H1 (cell line): ENCODE data around the gene TBX2. TPM values are rescaled to one million over a fixed set of nuclear protein-coding genes. Genes with fewer than 3 reads are reported as not detected.

Experiments
- CTBP2 ChIP-seq: IDR thresholded peaks from 2 replicates; pipeline ENCODE4 v1.7.0; 2011; ENCODE audit warnings: borderline replicate concordance, mild to moderate bottlenecking, moderate library complexity, mixed read lengths, low read length; ENCODE audit not compliant: insufficient read depth, insufficient read length
- RAD21 ChIP-seq, 2 experiments: IDR thresholded peaks in 1 of 2; conservative IDR thresholded peaks in 1 of 2; 2 replicates each; pipeline ENCODE4 v1.6.1; 2011; ENCODE audit warnings: low read depth in 2 of 2, low read length in 2 of 2, improper control_type of control experiment in 1 of 2, inconsistent platforms in 1 of 2, mild to moderate bottlenecking in 1 of 2, moderate library complexity in 1 of 2
- TAF7 ChIP-seq: optimal IDR thresholded peaks from 2 replicates; pipeline ENCODE3; 2011; ENCODE audit warnings: low read depth, mild to moderate bottlenecking, inconsistent platforms, low read length, moderate library complexity, borderline replicate concordance
- polyA plus RNA-seq, 7 experiments: library from polyadenylated mRNA; depleted of rRNA in 3 of 7; stranded (reverse) in 5 of 7; unstranded in 2 of 7; fragments of >200 nt in 5 of 7; fragments of 200-250 nt in 2 of 7; gene quantifications; 1 replicate in 5 of 7; 2 replicates in 1 of 7; 4 replicates in 1 of 7; pipeline versions ENCODE4 v1.2.1 to v1.2.3, GENCODE V29; 2011 to 2013; ENCODE audit warnings: missing spikeins in 2 of 7, mixed read lengths in 2 of 7
- total RNA-seq: library from RNA; stranded (reverse); fragmentation: NEBNext Ultra II Directional; extraction: Animal tissue kit (Norgen Biotek cat#: 25700); gene quantifications from 2 replicates; pipeline ENCODE4 v1.2.1, GENCODE V29; 2021

Gene TBX2
- total and polyA plus RNA-seq, 2 of the 8 experiments (the other 6 are each of a cell fraction or from before 2014, with no cell fraction given) = not detected

- TF ChIP-seq RAD21 (IDR thresholded peaks at IDR 0.05 in 1 of 2, conservative IDR thresholded peaks at IDR 0.05 in 1 of 2; ENCODE audit: low read depth in 2 of 2, low read length in 2 of 2) = peak; percentile 87 to 92
- TF ChIP-seq CTBP2 = no peak
- TF ChIP-seq TAF7 = peak; percentile 22
Measured at GRCh38 chr17:61389670-61390478, 9.8 kb upstream of the TBX2 start (continued).
